Measurements from ENCODE around the gene FIGNL1. TPM values are rescaled to one million over a fixed set of nuclear protein-coding genes. Genes with fewer than 3 reads are reported as not detected.

The FIGNL1 gene
- total RNA-seq, 1 experiment from 2014 or later = 25.7 TPM

GRCh38 chr7:50471970-50472369, 21.8 kb upstream of the FIGNL1 start:
- Histone ChIP-seq H3K4me2 (no peak overlapping the region), H3K27me3 (ENCODE audit: insufficient read depth, low read depth) (no peaks in the 10 kb centered on the region), H3K27ac (no peak overlapping the region), H3K9me3 (ENCODE audit: insufficient read depth, low read depth) (no peaks in the 10 kb centered on the region), H4K20me1 (ENCODE audit: insufficient read depth) (no peaks in the 10 kb centered on the region), H3K9me2 (ENCODE audit: insufficient read depth) (no peaks in the 10 kb centered on the region), H3K79me2 (ENCODE audit: low read depth) (no peaks in the 10 kb centered on the region), H2AFZ (no peak overlapping the region), H3K36me3 (ENCODE audit: low read depth) (no peaks in the 10 kb centered on the region), H3K4me1 (replicated peaks; ENCODE audit: insufficient read depth) (peaks cover 4% of the 10 kb centered on the region), H3F3A (ENCODE audit: insufficient read depth, low read depth) (no peaks in the 10 kb centered on the region), H3K4me3 (no peak overlapping the region)
- intact Hi-C loops (cut with micrococcal nuclease; ENCODE audit: unreplicated experiment) = no loop called here
- BruUV-seq (replicated peaks) = no TSS peak
- CTCF ChIA-PET = no interaction called here
- DNase-seq = no peak
- POLR2A ChIA-PET (ENCODE audit: unreplicated experiment) = no interaction called here
- TF ChIP-seq CTCF (conservative IDR thresholded peaks at IDR 0.05) (no peak), EZH2 (IDR thresholded peaks at IDR 0.05; ENCODE audit: low read depth) (no peak)

GRCh38 chr7:50470250-50471163, 20.4 kb upstream of the FIGNL1 start:
- Histone ChIP-seq H3K4me1 (replicated peaks; ENCODE audit: insufficient read depth) (peaks cover 4% of the 10 kb centered on the region), H3K79me2 (ENCODE audit: low read depth) (no peaks in the 10 kb centered on the region), H3F3A (ENCODE audit: insufficient read depth, low read depth) (no peaks in the 10 kb centered on the region), H3K27ac (no peak overlapping the region), H3K9me3 (ENCODE audit: insufficient read depth, low read depth) (no peaks in the 10 kb centered on the region), H3K4me2 (no peak overlapping the region), H3K4me3 (no peak overlapping the region), H4K20me1 (ENCODE audit: insufficient read depth) (no peaks in the 10 kb centered on the region), H3K9me2 (ENCODE audit: insufficient read depth) (no peaks in the 10 kb centered on the region), H2AFZ (no peak overlapping the region), H3K27me3 (ENCODE audit: insufficient read depth, low read depth) (no peaks in the 10 kb centered on the region), H3K36me3 (ENCODE audit: low read depth) (no peaks in the 10 kb centered on the region)
- DNase-seq = no peak
- CTCF ChIA-PET = no interaction called here
- no TSS peak for BruUV-seq (replicated peaks)
- intact Hi-C loops (cut with micrococcal nuclease; ENCODE audit: unreplicated experiment) = no loop called here
- TF ChIP-seq EZH2 (IDR thresholded peaks at IDR 0.05; ENCODE audit: low read depth) (no peak), CTCF (conservative IDR thresholded peaks at IDR 0.05) (no peak)
- POLR2A ChIA-PET (ENCODE audit: unreplicated experiment) = no interaction called here

- no peaks in the 10 kb centered on the region for H4K20me1 ChIP-seq (ENCODE audit: insufficient read depth)
- no peaks in the 10 kb centered on the region for H3K9me2 ChIP-seq (ENCODE audit: insufficient read depth)
- no peaks in the 10 kb centered on the region for H3K79me2 ChIP-seq (ENCODE audit: low read depth)
- no peaks in the 10 kb centered on the region for H3K36me3 ChIP-seq (ENCODE audit: low read depth)
- ChIA-PET POLR2A (ENCODE audit: unreplicated experiment) (no interaction called here), CTCF (interaction anchor here (0.6 to 1.5 kb wide), 4 partner anchors 33 to 164 kb away, joined by 3 to 9 read pairs (median 4); no protein-coding TSS in a partner anchor)
- H3K4me2 ChIP-seq = no peak overlapping the region
- intact Hi-C loops (cut with micrococcal nuclease; ENCODE audit: unreplicated experiment) = loop anchor here (2.0 to 10.0 kb wide), 3 partner anchors 93 to 896 kb away; no protein-coding TSS in a partner anchor
- TF ChIP-seq EZH2 (IDR thresholded peaks at IDR 0.05; ENCODE audit: low read depth) = no peak
- TF ChIP-seq CTCF (conservative IDR thresholded peaks at IDR 0.05) = no peak
- no peaks in the 10 kb centered on the region for H3K27me3 ChIP-seq (ENCODE audit: insufficient read depth, low read depth)
- H3K9me3 ChIP-seq (ENCODE audit: insufficient read depth, low read depth) = no peaks in the 10 kb centered on the region
- no TSS peak for BruUV-seq (replicated peaks)
- H2AFZ ChIP-seq = no peak overlapping the region
- peaks cover 4% of the 10 kb centered on the region for H3K4me1 ChIP-seq (replicated peaks; ENCODE audit: insufficient read depth)
- H3F3A ChIP-seq (ENCODE audit: insufficient read depth, low read depth) = no peaks in the 10 kb centered on the region
- H3K27ac ChIP-seq = no peak overlapping the region
- DNase-seq = no peak
- no peak overlapping the region for H3K4me3 ChIP-seq
These were observed 19.0 kb upstream of the FIGNL1 start for GRCh38 chr7:50469181-50469580.

Measured in PC-9 (cell line).